Breast epithelium (tissue), 4 donors: ENCODE results near the gene WRAP53. TPM values are rescaled to one million over a fixed set of nuclear protein-coding genes. Genes with fewer than 3 reads are reported as not detected.

Experiments
- DNase-seq, 2 donors: peaks; one replicate each; pipeline ENCODE4 v3.0.0-alpha.2; 2019; ENCODE audit warnings: low spot score in 2 of 2
- H3K27ac ChIP-seq, 2 donors: fragments of 200-600 bp; sonication (generic) in 1 of 2; one replicate each; pipeline ENCODE4 v1.5.1; 2016 to 2019; ENCODE audit warnings: mild to moderate bottlenecking in 1 of 2
- H3K27me3 ChIP-seq, 2 donors: fragments of 200-600 bp; sonication (generic) in 1 of 2; one replicate each; pipeline versions ENCODE4 v1.5.1 to v1.6.0; 2017 to 2019; ENCODE audit warnings: control low read depth in 1 of 2, mild to moderate bottlenecking in 1 of 2
- H3K36me3 ChIP-seq: fragments of 200-600 bp; one replicate; pipeline ENCODE4 v1.5.1; 2019
- H3K4me1 ChIP-seq, 2 donors: fragments of 200-600 bp; sonication (generic); one replicate each; pipeline ENCODE4 v1.5.1; 2016 to 2019; ENCODE audit warnings: control low read depth in 1 of 2
- H3K4me3 ChIP-seq, 3 donors: fragments of 200-600 bp; sonication (generic); 1 replicate in 2 of 3; 2 replicates in 1 of 3; pipeline ENCODE4 v1.5.1; 2016 to 2019; ENCODE audit warnings: mild to moderate bottlenecking in 3 of 3, moderate library complexity in 2 of 3
- H3K9me3 ChIP-seq, 2 donors: fragments of 200-600 bp; sonication (generic) in 1 of 2; one replicate each; pipeline ENCODE4 v1.5.1; 2016 to 2019; ENCODE audit warnings: control low read depth in 1 of 2
- CTCF ChIP-seq, 3 donors: fragments of 450-650 bp; IDR thresholded peaks; one replicate each; pipeline ENCODE4 v1.5.1; 2016 to 2017; ENCODE audit warnings: antibody characterized with exemption in 3 of 3, mild to moderate bottlenecking in 3 of 3, moderate library complexity in 3 of 3
- POLR2A ChIP-seq: fragments of 450-650 bp; IDR thresholded peaks from one replicate; pipeline ENCODE4 v1.6.1; 2016; ENCODE audit warnings: antibody characterized with exemption, mild to moderate bottlenecking, moderate library complexity
- POLR2AphosphoS5 ChIP-seq, 3 donors: sonication (generic); formaldehyde crosslinking; IDR thresholded peaks; one replicate each; pipeline ENCODE4 v1.6.1; 2017; ENCODE audit warnings: antibody characterized with exemption in 3 of 3
- intact Hi-C: fragments of 100-400 bp; cut with DNase I; formaldehyde crosslinking; loops from one replicate; pipeline ENCODE4 v1.15.1; 2023; ENCODE audit warnings: low total_unique reads
- total RNA-seq, 3 donors: library from RNA; depleted of rRNA; stranded (reverse); fragments of >200 nt; gene quantifications; one replicate each; pipeline ENCODE4 v1.1.0, GENCODE V29; 2016

Gene WRAP53
- total RNA-seq, 3 donors from 2014 or later = 3.6 to 5.4 (median 4.2) TPM

- intact Hi-C loops = no loop called here
- Histone ChIP-seq H3K4me3 (no peak overlapping the region), H3K27ac (no peak overlapping the region), H3K27me3 (peaks cover 0 to 3% of the 10 kb centered on the region in 2 donors), H3K9me3 (no peaks in the 10 kb centered on the region), H3K36me3 (no peaks in the 10 kb centered on the region), H3K4me1 (peaks cover 0 to 13% of the 10 kb centered on the region in 2 donors)
- DNase-seq = no peak
- no peak for TF ChIP-seq POLR2A
- no peak for TF ChIP-seq CTCF (IDR thresholded peaks at IDR 0.05)
- no peak for TF ChIP-seq POLR2AphosphoS5 (IDR thresholded peaks at IDR 0.05)
Observed at GRCh38 chr17:7714721-7715594, 26.7 kb downstream of the WRAP53 start.

GRCh38 chr17:7715936-7716886 lies 27.9 kb downstream of the WRAP53 start:
- TF ChIP-seq POLR2A (no peak), POLR2AphosphoS5 (IDR thresholded peaks at IDR 0.05) (no peak)
- peak overlapping the region; percentile 44 to 75 (median 67) for H3K4me3 ChIP-seq
- intact Hi-C loops = no loop called here
- no peaks in the 10 kb centered on the region for H3K9me3 ChIP-seq
- no peak for DNase-seq
- H3K27ac ChIP-seq = peak overlapping the region; percentile 65
- peaks cover 0 to 13% of the 10 kb centered on the region in 2 donors for H3K4me1 ChIP-seq
- peaks cover 0 to 3% of the 10 kb centered on the region in 2 donors for H3K27me3 ChIP-seq
- no peaks in the 10 kb centered on the region for H3K36me3 ChIP-seq

- intact Hi-C loops = no loop called here
- peaks cover 0 to 3% of the 10 kb centered on the region in 2 donors for H3K27me3 ChIP-seq
- TF ChIP-seq POLR2AphosphoS5 (IDR thresholded peaks at IDR 0.05) (peak in 1 of 3 donors; percentile 18), POLR2A (no peak), CTCF (IDR thresholded peaks at IDR 0.05) (peak in 2 of 3 donors; percentile 23 to 34)
- H3K36me3 ChIP-seq = no peaks in the 10 kb centered on the region
- H3K4me1 ChIP-seq = peaks cover 0 to 13% of the 10 kb centered on the region in 2 donors
- no peaks in the 10 kb centered on the region for H3K9me3 ChIP-seq
- peak within 1 kb of the TSS; percentile 44 to 75 (median 67) for H3K4me3 ChIP-seq
- DNase-seq = peak; percentile 83 to 86
- H3K27ac ChIP-seq = peak within 1 kb of the TSS; percentile 65
Observed at GRCh38 chr17:7716901-7717755, 28.9 kb downstream of the WRAP53 start, which contains the start of gene DNAH2. Gene DNAH2, plus strand, starts transcription at chr17:7717744. Its CDS starts 1,991 bp downstream, at chr17:7719735.

GRCh38 chr17:7717756-7718350 lies 29.6 kb downstream of the WRAP53 start:
- H3K36me3 ChIP-seq = no peaks in the 10 kb centered on the region
- no peaks in the 10 kb centered on the region for H3K9me3 ChIP-seq
- H3K27ac ChIP-seq = peak overlapping the region; percentile 65
- TF ChIP-seq POLR2AphosphoS5 (IDR thresholded peaks at IDR 0.05) = no peak
- TF ChIP-seq CTCF (IDR thresholded peaks at IDR 0.05) = no peak
- TF ChIP-seq POLR2A = no peak
- H3K4me3 ChIP-seq = peak overlapping the region; percentile 44 to 75 (median 67)
- intact Hi-C loops = no loop called here
- DNase-seq = no peak
- H3K4me1 ChIP-seq = peaks cover 0 to 13% of the 10 kb centered on the region in 2 donors
- peaks cover 0 to 3% of the 10 kb centered on the region in 2 donors for H3K27me3 ChIP-seq
